ENCODE measurements around the gene STX2.

- TF ChIP-seq CTCF (IDR thresholded peaks at IDR 0.05), result no peak
- TF ChIP-seq POLR2A (IDR thresholded peaks at IDR 0.05), result no peak
Observed at GRCh38 chr12:130775953-130776856, 62.8 kb downstream of the STX2 start.
